SHP77 treated with DMSO at 0.1 percent for 48 hours (cell line): Measurements from ENCODE around the gene THSD7A.

Experiments
- DNase-seq: peaks from one replicate; lab custom pipeline; 2025; lab: John Stamatoyannopoulos, UW

THSD7A gene

DNA sequence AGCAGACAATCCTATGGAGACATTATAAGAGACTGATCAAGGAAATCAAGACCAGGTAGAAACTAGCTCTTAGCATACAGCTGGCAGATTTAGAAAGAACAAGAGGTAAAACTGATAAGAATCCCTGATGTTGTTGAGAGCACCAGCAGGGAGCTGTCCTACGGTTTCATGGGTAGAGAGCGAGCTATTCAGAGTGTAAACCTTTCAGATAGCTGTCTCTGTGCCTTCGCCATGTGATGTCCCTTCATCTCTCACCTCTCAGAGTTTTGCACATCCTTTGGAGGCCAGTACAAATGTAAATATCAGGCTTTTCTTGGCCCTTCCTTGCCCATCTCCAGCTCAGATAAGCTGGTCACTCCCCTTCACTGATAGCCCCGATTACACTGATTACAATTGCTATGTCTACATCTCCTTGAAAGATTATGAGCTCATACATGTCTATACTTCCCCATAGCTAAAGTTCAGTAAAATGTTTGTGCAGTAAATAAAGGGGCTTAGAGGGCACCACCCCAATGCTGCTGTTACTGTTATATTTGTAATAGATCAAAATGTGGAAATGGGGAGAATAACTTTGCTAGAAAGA lies 21.9 kb downstream of the THSD7A start:
- DNase-seq = no peak

DNA sequence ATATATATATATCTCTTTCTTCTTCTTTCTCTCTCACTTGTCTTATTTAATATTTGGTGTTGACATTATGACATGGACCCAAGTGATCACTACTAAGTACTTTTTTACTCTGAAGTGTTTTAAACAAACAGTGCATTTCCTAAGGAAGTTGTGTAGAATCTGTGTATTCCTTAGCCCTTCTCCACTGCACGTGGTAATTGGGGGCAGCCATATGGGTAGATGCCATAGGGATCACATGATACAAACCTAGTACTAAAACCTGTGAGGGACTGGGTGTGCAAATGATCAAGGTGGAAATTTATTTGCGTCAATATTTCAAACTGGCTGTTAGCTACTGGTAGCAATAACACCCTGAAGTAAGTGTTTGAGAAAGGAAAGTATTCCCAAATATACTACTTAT lies 25.0 kb downstream of the THSD7A start:
- no peak for DNase-seq

- DNase-seq = no peak
Observed at GRCh38 chr7:11804621-11805020, 27.4 kb downstream of the THSD7A start.

- no peak for DNase-seq
Observed at GRCh38 chr7:11795231-11795630, 36.8 kb downstream of the THSD7A start.

- no peak for DNase-seq
Observed at GRCh38 chr7:11792166-11792565, 39.8 kb downstream of the THSD7A start.

DNA sequence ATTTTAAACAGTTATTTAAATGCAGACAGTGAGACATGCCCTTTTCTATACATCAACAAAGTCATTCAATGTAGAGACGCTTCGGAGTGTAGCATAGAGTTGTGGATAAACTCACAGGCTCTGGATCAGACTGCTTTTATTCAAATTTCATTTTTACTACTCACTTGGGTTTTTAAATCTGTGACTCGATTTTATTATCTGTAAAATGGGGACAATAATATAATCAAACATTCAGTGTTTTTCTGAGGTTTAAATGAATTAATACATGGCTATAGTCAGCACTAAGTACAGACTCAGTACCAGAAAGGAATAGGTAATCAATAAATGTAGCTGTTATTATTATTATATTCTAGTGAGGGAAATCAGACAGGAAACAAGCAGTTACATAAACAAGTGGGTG lies 43.4 kb downstream of the THSD7A start:
- DNase-seq = no peak

- no peak for DNase-seq
Observed at GRCh38 chr7:11787534-11787933, 44.5 kb downstream of the THSD7A start.

DNA sequence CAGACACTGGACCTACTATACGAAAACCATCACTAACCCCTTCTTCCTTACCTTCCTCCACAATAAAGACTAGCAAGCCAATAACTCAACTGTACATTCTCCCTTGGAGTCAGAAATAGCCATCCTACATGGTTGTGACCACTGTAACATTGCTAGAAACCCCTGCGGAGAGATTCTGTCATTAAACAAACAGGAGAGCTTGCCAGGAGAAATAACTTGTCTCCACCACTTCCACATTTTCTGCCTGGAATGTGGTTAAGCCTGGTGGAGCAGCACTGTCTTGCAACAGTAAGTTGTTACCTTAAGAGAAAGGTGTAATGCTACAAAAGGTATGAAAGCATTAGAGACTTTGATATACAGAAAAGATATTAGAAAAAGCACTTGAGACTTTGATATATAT lies 45.8 kb downstream of the THSD7A start:
- no peak for DNase-seq

DNA sequence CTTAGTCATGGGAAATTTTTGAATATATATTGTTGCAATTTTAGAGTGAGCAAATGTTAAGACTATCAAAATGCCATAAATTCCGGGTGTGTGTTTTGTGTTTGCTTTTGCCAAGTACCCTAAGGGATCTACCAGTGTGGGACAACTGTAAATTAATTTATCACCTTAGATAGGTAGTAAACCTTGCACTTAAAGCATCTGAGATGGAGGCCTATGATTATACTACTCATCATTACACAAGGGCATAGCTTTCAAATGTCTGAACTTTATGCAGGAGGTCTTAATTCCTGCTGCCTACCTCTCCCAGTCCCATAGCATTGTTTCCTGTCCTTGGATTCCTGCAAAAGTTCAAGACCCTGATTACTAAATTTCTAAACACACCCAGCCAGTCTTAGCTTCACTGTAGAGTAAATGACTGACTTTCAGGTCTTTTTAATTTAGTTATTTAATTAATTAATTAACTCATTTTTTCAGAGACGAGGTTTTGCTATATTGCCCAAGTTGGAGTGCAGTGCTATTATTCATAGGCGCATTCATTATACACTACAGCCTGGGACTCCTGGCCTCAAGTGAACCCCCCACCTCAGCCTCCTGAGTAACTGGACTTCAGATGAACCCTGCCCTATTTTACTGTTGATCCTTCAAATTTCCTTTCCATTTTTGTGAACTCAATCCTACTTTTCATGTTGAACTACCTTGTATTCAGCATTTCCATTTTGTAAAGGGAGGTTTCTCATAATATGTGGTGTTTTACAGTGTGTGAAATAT lies 47.0 kb downstream of the THSD7A start:
- DNase-seq = no peak

DNA sequence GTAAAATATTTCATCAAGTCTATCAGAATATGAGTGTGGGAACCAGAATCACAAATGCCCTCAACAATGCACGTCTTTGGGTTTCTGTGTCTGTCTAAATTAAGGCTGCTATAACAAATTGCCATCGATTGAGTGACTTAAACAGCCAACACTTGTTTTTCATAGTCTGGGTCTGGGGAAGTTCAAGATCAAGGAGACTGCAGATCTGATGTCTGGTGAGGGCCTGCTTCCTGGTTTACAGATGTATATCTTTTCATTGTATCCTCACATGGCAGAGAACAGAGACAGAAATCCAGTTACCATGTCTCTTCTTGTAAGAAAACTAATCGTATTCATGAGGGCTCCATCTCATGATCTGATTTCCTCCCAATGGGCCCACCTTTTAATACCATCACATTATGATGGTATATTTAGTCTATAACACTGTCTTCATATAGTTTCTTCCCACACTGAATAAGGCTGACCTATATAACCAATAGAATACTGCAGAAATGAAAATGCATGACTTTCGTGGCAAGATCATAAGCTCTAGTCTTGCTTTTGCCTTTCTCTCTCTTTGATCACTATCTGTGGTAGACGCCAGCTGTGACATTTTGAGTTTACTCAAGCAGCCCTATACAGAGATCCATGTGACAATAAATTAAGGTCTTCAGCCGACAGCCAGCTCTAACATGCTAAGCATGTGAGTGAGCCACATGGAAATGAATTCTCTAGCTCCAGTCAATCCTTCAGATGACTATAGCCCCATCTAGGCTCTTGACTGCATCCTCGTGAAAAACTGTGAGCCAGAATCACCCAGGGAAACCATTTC lies 51.9 kb downstream of the THSD7A start:
- DNase-seq = peak; percentile 36

DNA sequence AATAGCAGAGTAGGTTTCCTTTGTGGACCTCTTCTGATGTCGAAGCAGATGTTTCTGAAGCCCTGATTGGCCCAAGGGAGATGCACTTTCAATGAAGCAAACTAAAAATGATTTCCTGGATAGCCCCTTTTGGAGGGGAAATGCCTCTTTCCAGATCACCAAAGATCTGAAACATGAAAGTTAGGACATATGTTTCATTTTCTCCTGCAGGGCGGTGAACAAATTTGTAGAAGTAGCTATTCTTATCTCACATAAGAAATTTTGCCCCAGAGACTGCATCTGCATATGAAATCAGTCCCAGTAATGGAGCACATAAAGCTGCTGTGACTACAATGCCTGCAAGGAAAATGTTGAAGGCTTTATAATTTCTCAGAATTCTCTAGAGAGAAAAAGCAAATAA lies 56.0 kb downstream of the THSD7A start:
- no peak for DNase-seq

DNA sequence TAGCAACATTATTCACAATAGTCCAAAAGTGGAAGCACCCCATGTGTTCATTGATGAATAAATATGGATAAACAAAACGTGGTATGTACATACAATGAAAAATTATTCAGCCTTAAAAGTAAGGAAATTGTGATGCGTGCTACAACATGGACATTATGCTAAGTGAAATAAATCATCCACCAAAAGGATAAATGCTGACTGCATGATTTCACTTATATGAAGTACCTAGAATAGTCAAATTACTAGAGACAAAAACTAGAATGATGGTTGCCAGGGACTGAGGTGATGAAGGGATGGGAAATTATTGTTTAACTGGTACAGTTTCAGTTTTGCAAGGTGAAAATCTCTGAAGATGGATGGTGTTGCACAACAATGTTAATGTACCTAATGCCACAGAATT lies 56.6 kb downstream of the THSD7A start:
- DNase-seq = no peak

- no peak for DNase-seq
Observed at GRCh38 chr7:11768263-11768662, 63.7 kb downstream of the THSD7A start.

DNA sequence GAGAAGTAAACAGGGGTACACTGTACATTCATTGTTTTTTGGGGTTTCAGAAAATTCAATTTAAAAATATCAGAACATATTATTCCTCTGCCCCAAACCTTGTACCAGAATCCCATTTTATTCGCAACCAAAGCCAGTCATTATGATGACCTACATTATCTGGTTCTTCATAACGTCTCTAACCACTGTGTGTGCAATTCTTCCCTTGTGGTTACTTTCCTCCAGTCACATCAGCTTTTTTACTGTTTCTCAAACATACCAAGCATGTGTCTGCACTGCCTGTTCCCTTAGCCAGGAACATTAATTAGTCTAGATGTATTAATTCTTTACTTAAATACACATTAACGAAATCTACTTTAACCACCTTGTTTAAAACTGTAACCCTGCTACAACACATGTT lies 64.8 kb downstream of the THSD7A start:
- no peak for DNase-seq

DNA sequence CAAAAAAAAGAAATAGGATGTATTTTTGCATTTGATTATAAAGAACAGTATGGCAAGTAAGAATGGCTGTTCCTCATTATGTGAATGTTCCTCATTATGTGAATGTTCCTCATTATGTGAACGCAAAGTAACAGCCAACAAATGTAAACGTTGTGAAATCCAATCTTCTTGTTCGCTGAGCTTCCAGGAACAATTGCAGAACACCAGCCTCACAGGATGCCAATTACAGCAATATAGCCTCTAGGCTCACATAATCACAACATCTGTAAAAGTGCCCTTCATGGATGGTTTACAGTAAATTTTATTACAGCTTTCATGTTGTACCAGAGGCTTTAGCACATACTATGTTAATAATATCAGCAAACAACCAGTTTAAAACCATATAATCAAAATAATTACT lies 71.6 kb downstream of the THSD7A start:
- DNase-seq = peak; percentile 59

- no peak for DNase-seq
Observed at GRCh38 chr7:11758627-11759111, 73.3 kb downstream of the THSD7A start.

GRCh38 chr7:11757153-11757552 lies 74.8 kb downstream of the THSD7A start:
- DNase-seq = no peak

GRCh38 chr7:11754933-11755332 lies 77.1 kb downstream of the THSD7A start:
- no peak for DNase-seq

GRCh38 chr7:11754123-11754522 lies 77.9 kb downstream of the THSD7A start:
- DNase-seq = no peak

- peak; percentile 66 for DNase-seq
Observed at GRCh38 chr7:11753433-11753832, 78.6 kb downstream of the THSD7A start.

DNA sequence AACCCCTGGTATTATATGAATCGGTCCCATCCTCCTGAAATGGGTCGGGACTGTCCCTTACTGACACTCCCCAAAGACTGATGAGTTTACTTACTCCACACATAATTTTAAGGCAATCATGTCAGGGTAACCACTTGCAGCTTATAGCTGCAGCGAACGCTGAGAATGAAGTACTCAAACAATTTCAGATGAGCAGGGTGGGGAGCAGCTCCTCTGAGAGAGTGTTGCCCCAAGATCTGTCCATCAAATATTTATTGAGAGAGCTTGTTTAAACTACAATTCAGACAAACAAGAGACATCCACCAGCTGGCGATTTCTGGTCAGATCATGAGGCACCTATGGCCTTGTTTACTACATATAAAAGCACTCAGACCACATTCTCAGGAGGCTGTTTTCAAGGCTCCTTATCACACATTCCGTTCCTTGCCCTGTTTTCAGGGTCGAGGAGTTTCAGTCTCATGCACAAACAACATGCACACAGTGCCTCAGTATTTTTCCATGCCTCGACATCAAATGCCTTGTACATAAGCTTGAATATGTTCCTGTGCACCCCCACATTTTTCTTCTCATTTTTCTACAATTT lies 80.1 kb downstream of the THSD7A start:
- no peak for DNase-seq

GRCh38 chr7:11751315-11751714 lies 80.7 kb downstream of the THSD7A start:
- no peak for DNase-seq

DNA sequence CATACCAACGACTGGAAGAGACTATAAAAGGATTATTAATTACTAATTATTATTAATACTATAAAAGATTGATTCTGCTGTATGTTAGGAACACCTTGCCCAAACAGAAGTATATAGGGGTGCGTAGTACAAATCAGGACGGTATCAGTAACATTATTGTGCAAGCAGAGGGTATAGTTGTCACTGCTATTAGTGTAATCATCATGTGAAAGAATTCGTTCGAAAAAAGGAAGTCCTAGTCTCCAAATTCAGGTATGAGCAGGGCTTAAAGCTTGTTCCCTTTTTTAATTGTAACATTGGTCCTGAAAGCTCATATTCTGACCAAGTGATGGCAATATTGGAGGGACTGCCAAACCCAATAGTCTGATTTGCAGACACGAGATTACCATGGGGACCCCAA lies 81.8 kb downstream of the THSD7A start:
- DNase-seq = no peak
